ENCODE data around the gene EIF2AK3.

GRCh38 chr2:88639865-88640264 lies 12.6 kb upstream of the EIF2AK3 start:
- no peak for TF ChIP-seq CTCF (IDR thresholded peaks at IDR 0.05; ENCODE audit: insufficient read depth, low read depth, low read length)
- no peak for TF ChIP-seq EZH2 (IDR thresholded peaks at IDR 0.05; ENCODE audit: insufficient read depth, low read length)

Measured in astrocyte (in vitro differentiated cells and primary cell).